Measurements from ENCODE around the gene COMMD3. TPM values are rescaled to one million over a fixed set of nuclear protein-coding genes. Genes with fewer than 3 reads are reported as not detected.

The COMMD3 gene
- total and polyA plus RNA-seq, 9 of the 15 experiments (the other 6 are each of a cell fraction or from before 2014, with no cell fraction given), result 50.7 to 217 (median 80.1) TPM

GRCh38 chr10:22340329-22341189 lies 24.4 kb downstream of the COMMD3 start (continued):
- TF ChIP-seq ZNF224 (CRISPR knock-in tag; IDR thresholded peaks at IDR 0.05), result no peak
- peak; percentile 64; the same call in 1 of the 2 replicates for TF ChIP-seq JUND (IDR thresholded peaks at IDR 0.05; ENCODE audit: borderline replicate concordance, low read depth, low read length)
- peak; percentile 75; the same call in 1 of the 3 replicates for TF ChIP-seq JUND (tag; IDR thresholded peaks at IDR 0.05; ENCODE audit: borderline replicate concordance, low read depth, low read length)
- no peak for TF ChIP-seq MBD1 (CRISPR knock-in tag; IDR thresholded peaks at IDR 0.05)
- TF ChIP-seq PREB (CRISPR knock-in tag; IDR thresholded peaks at IDR 0.05), result no peak
- TF ChIP-seq POLR3G (IDR thresholded peaks at IDR 0.05; ENCODE audit: extremely low read depth, insufficient read length, insufficient replicate concordance), result no peak
- no peak for TF ChIP-seq E2F5 (CRISPR knock-in tag; IDR thresholded peaks at IDR 0.05)
- no peak for TF ChIP-seq ZNF143 (CRISPR knock-in tag; IDR thresholded peaks at IDR 0.05)
- peak; percentile 48 for TF ChIP-seq EP400 (IDR thresholded peaks at IDR 0.05)
- TF ChIP-seq ASH1L (IDR thresholded peaks at IDR 0.05; ENCODE audit: borderline replicate concordance, low read depth, partially characterized antibody), result no peak
- TF ChIP-seq KAT7 (CRISPR knock-in tag; IDR thresholded peaks at IDR 0.05; ENCODE audit: borderline replicate concordance), result peak; percentile 79
- no peak for TF ChIP-seq CBX8 (IDR thresholded peaks at IDR 0.05; ENCODE audit: borderline replicate concordance, extremely low read depth, low read depth, low read length, poor library complexity, severe bottlenecking)
- no peak for TF ChIP-seq TAF15 (IDR thresholded peaks at IDR 0.05; ENCODE audit: low read depth, low read length)
- TF ChIP-seq ZC3H4 (CRISPR knock-in tag; IDR thresholded peaks at IDR 0.05; ENCODE audit: borderline replicate concordance), result no peak
- TF ChIP-seq POLR2B (IDR thresholded peaks at IDR 0.05; ENCODE audit: low read depth, partially characterized antibody), result peak; percentile 75
- no peak for TF ChIP-seq BRCA1 (IDR thresholded peaks at IDR 0.05)
- no peak for TF ChIP-seq BRCA1 (CRISPR knock-in tag; IDR thresholded peaks at IDR 0.05)
- peak; percentile 19; the same call in 1 of the 2 replicates for TF ChIP-seq MTA3 (IDR thresholded peaks at IDR 0.05; ENCODE audit: borderline replicate concordance)
- no peak for TF ChIP-seq ZNF444 (CRISPR knock-in tag; IDR thresholded peaks at IDR 0.05)
- TF ChIP-seq E2F3 (CRISPR knock-in tag; IDR thresholded peaks at IDR 0.05), result no peak
- TF ChIP-seq ETV6 (IDR thresholded peaks at IDR 0.05; ENCODE audit: borderline replicate concordance in 1 of 2, low read depth in 2 of 2, low read length in 1 of 2), result 0 out of 4 replicates have a peak, but pooled peaks of 1 of the 2 experiments have one; percentile 19
- no peak for TF ChIP-seq ETV6 (CRISPR knock-in tag; IDR thresholded peaks at IDR 0.05; ENCODE audit: borderline replicate concordance)
- peak; percentile 30; the same call in 1 of the 2 replicates for TF ChIP-seq FOSL1 (tag; conservative IDR thresholded peaks at IDR 0.05)
- no peak for TF ChIP-seq RFX1 (IDR thresholded peaks at IDR 0.05)
- TF ChIP-seq MEIS2 (IDR thresholded peaks at IDR 0.05; ENCODE audit: partially characterized antibody), result peak; percentile 70
- TF ChIP-seq RB1 (IDR thresholded peaks at IDR 0.05; ENCODE audit: low read depth), result peak; percentile 68

Measured in K562 (cell line).